Neural progenitor cell (in vitro differentiated cells): ENCODE measurements around the gene EGLN1. TPM values are rescaled to one million over a fixed set of nuclear protein-coding genes. Genes with fewer than 3 reads are reported as not detected.
A peak's percentile ranks its signal among the peaks of the same experiment; 100 is the strongest.

ENCODE experiments used
- DNase-seq: peaks from one replicate; pipeline ENCODE4 v3.0.0-alpha.2; 2016; ENCODE audit warnings: low spot score
- H2AFZ ChIP-seq: fragments of 200-600 bp; sonication (generic); replicated peaks from 2 replicates; pipeline ENCODE4 v1.6.1; 2016; ENCODE audit warnings: antibody characterized with exemption
- H3F3A ChIP-seq: fragments of 200-600 bp; sonication (generic); 2 replicates; pipeline ENCODE4 v1.6.1; 2016; ENCODE audit warnings: antibody characterized with exemption, low read depth
- H3K27ac ChIP-seq: fragments of 200-600 bp; sonication (generic); 2 replicates; pipeline ENCODE4 v1.5.1; 2016; ENCODE audit warnings: mild to moderate bottlenecking
- H3K27me3 ChIP-seq: fragments of 200-600 bp; sonication (generic); 2 replicates; pipeline ENCODE4 v1.6.1; 2016; ENCODE audit warnings: mild to moderate bottlenecking, moderate library complexity
- H3K36me3 ChIP-seq: fragments of 200-600 bp; sonication (generic); 2 replicates; pipeline ENCODE4 v1.5.1; 2016
- H3K4me1 ChIP-seq: fragments of 200-600 bp; sonication (generic); 2 replicates; pipeline ENCODE4 v1.6.1; 2016; ENCODE audit warnings: mixed run types
- H3K4me2 ChIP-seq: fragments of 200-600 bp; sonication (generic); 2 replicates; pipeline ENCODE4 v1.6.1; 2016
- H3K4me3 ChIP-seq: fragments of 200-600 bp; sonication (generic); 2 replicates; pipeline ENCODE4 v1.5.1; 2016
- H3K79me2 ChIP-seq: fragments of 200-600 bp; sonication (generic); 2 replicates; pipeline ENCODE4 v1.6.1; 2016; ENCODE audit warnings: low read depth
- H3K9ac ChIP-seq: fragments of 200-600 bp; sonication (generic); 2 replicates; pipeline ENCODE4 v1.6.1; 2016
- H3K9me3 ChIP-seq: fragments of 200-600 bp; sonication (generic); 2 replicates; pipeline ENCODE4 v1.5.1; 2016; ENCODE audit warnings: low read depth
- H4K20me1 ChIP-seq: fragments of 200-600 bp; sonication (generic); 2 replicates; pipeline ENCODE4 v1.6.1; 2016; ENCODE audit warnings: low read depth
- H3K27ac Mint-ChIP-seq: 3 replicates; pipeline ENCODE4 v1.8.0; 2021; ENCODE audit warnings: mixed read lengths
- H3K27me3 Mint-ChIP-seq: 2 replicates; pipeline ENCODE4 v1.8.0; 2022; ENCODE audit warnings: low read depth, mild to moderate bottlenecking, inconsistent platforms, moderate library complexity, mixed read lengths; ENCODE audit not compliant: insufficient read depth
- H3K36me3 Mint-ChIP-seq: 3 replicates; pipeline ENCODE4 v1.8.0; 2021; ENCODE audit warnings: mixed read lengths
- H3K4me1 Mint-ChIP-seq: 3 replicates; pipeline ENCODE4 v1.8.0; 2021; ENCODE audit warnings: mixed read lengths
- H3K4me3 Mint-ChIP-seq: 3 replicates; pipeline ENCODE4 v1.8.0; 2021; ENCODE audit warnings: mild to moderate bottlenecking, moderate library complexity, mixed read lengths
- H3K9me3 Mint-ChIP-seq: 3 replicates; pipeline ENCODE4 v1.8.0; 2020; ENCODE audit warnings: mixed read lengths
- EZH2 ChIP-seq: fragments of 200-600 bp; sonication (generic); IDR thresholded peaks from 2 replicates; pipeline ENCODE4 v1.6.1; 2017; ENCODE audit warnings: antibody characterized with exemption, mild to moderate bottlenecking, moderate library complexity
- EZH2phosphoT487 ChIP-seq: fragments of 200-600 bp; sonication (generic); IDR thresholded peaks from 2 replicates; pipeline ENCODE4 v1.6.1; 2017; ENCODE audit warnings: antibody characterized with exemption
- total RNA-seq: library from RNA; depleted of rRNA; stranded (reverse); fragments of >200 nt; gene quantifications from 2 replicates; pipeline ENCODE4 v1.2.3, GENCODE V29; 2015; ENCODE audit warnings: low replicate concordance
- TF ChIP-seq, protein P1 (sequence below): fragments of 200-600 bp; sonication (generic); IDR thresholded peaks from 2 replicates; pipeline ENCODE4 v1.5.1; 2017; ENCODE audit warnings: antibody characterized with exemption, mild to moderate bottlenecking

The EGLN1 gene
- total RNA-seq, 1 donor from 2014 or later = 30.3 TPM

DNA sequence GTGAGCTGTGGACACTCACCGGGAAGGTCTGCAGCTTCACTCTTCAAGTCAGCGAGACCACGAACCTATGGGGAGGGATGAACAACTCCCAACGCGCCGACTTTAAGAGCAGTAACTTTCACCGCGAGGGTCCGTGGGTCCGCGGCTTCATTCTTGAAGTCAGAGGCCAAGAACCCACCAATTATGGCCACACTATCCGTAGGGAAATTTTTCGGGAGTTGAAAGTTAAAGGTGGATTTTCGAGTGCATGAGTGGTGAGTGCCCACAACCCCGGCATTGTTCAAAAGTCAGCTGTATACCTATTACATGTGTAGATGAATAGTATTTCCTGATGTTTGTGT, 104.1 kb downstream of the EGLN1 start:
- Histone ChIP-seq H3K36me3 (no peaks in the 10 kb centered on the region), H3K27ac (no peak overlapping the region), H3K9me3 (no peaks in the 10 kb centered on the region), H3K9ac (no peak overlapping the region), H3K79me2 (no peaks in the 10 kb centered on the region), H3K27me3 (no peaks in the 10 kb centered on the region), H3K4me2 (no peak overlapping the region), H4K20me1 (no peaks in the 10 kb centered on the region), H3F3A (no peaks in the 10 kb centered on the region), H2AFZ (no peak overlapping the region), H3K4me3 (no peak overlapping the region), H3K4me1 (no peaks in the 10 kb centered on the region)
- DNase-seq = no peak
- Mint-ChIP-seq H3K9me3 (no peaks in the 10 kb centered on the region), H3K4me3 (no peak overlapping the region), H3K27me3 (peaks cover 5% of the 10 kb centered on the region), H3K36me3 (no peaks in the 10 kb centered on the region), H3K4me1 (no peaks in the 10 kb centered on the region), H3K27ac (no peak overlapping the region)
- no peak for TF ChIP-seq EZH2phosphoT487
- TF ChIP-seq, protein P1, sequence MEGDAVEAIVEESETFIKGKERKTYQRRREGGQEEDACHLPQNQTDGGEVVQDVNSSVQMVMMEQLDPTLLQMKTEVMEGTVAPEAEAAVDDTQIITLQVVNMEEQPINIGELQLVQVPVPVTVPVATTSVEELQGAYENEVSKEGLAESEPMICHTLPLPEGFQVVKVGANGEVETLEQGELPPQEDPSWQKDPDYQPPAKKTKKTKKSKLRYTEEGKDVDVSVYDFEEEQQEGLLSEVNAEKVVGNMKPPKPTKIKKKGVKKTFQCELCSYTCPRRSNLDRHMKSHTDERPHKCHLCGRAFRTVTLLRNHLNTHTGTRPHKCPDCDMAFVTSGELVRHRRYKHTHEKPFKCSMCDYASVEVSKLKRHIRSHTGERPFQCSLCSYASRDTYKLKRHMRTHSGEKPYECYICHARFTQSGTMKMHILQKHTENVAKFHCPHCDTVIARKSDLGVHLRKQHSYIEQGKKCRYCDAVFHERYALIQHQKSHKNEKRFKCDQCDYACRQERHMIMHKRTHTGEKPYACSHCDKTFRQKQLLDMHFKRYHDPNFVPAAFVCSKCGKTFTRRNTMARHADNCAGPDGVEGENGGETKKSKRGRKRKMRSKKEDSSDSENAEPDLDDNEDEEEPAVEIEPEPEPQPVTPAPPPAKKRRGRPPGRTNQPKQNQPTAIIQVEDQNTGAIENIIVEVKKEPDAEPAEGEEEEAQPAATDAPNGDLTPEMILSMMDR = no peak
- no peak for TF ChIP-seq EZH2

DNA sequence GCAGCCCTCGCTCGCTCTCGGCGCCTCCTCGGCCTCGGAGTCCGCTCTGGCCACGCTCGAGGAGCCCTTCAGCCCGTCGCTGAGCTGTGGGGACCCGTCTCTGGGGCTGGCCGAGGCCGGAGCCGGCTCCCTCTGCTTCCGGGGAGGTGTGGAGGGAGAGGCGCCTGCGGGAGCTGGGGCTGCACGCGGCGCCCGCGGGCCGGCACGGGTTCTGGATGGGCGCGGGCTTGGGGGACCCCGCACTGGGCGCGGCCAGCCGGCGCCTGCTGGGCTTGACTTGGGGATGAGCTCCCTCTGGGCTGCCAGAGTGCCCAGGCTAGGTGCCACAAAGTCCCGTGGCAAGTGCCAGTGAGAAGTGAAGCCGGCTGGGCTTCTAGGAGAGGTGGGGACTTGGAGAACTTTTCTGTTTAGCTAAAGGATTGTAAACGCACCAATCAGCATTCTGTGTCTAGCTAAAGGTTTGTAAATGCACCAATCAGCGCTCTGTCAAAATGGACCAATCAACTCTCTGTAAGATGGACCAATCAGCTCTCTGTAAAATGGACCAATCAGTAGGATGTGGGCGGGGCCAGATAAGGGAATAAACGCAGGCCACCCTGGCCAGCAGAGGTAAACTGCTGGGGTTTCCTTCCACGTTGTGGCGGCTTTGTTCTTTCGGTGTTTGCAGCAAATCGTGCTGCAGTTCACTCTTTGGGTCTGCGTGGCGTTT, 104.6 kb downstream of the EGLN1 start:
- no peak overlapping the region for H3K27ac ChIP-seq
- TF ChIP-seq EZH2 (no peak), EZH2phosphoT487 (no peak)
- TF ChIP-seq, protein P1 = no peak
- peaks cover 5% of the 10 kb centered on the region for H3K27me3 Mint-ChIP-seq
- H3K36me3 ChIP-seq = no peaks in the 10 kb centered on the region
- no peaks in the 10 kb centered on the region for H3K27me3 ChIP-seq
- no peak for DNase-seq
- no peaks in the 10 kb centered on the region for H3F3A ChIP-seq
- no peaks in the 10 kb centered on the region for H3K79me2 ChIP-seq
- no peaks in the 10 kb centered on the region for H3K4me1 ChIP-seq
- no peaks in the 10 kb centered on the region for H3K9me3 ChIP-seq
- no peak overlapping the region for H3K9ac ChIP-seq
- H2AFZ ChIP-seq = no peak overlapping the region
- H3K36me3 Mint-ChIP-seq = no peaks in the 10 kb centered on the region
- H3K4me3 Mint-ChIP-seq = no peak overlapping the region
- no peaks in the 10 kb centered on the region for H4K20me1 ChIP-seq
- no peak overlapping the region for H3K4me3 ChIP-seq
- H3K4me2 ChIP-seq = no peak overlapping the region
- H3K27ac Mint-ChIP-seq = no peak overlapping the region
- H3K4me1 Mint-ChIP-seq = no peaks in the 10 kb centered on the region
- no peaks in the 10 kb centered on the region for H3K9me3 Mint-ChIP-seq

DNA sequence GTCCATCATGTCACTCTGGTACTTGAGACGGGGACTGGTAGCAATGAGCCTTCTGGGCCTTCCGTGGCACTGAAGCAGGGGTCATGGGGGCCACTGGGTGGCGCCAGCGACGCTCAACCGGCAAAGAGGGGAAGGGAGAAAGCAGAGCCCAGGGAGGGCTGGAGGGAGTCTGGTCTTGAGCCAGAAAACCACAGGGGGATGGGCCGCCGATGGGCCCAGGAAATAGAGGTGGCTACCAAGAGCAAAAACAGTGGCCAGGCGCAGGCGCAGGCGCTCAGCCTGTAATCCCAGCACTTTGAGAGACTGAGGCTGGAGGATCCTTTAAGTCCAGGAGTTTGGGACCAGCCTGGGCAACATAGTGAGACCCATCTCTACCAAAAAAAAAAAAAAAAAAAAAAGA, 106.2 kb downstream of the EGLN1 start:
- DNase-seq = peak; percentile 65
- no peaks in the 10 kb centered on the region for H3K79me2 ChIP-seq
- no peak overlapping the region for H3K4me3 ChIP-seq
- H3K9me3 ChIP-seq = no peaks in the 10 kb centered on the region
- no peaks in the 10 kb centered on the region for H3K4me1 ChIP-seq
- Mint-ChIP-seq H3K9me3 (no peaks in the 10 kb centered on the region), H3K27ac (no peak overlapping the region), H3K27me3 (peaks cover 3% of the 10 kb centered on the region), H3K4me1 (no peaks in the 10 kb centered on the region), H3K4me3 (no peak overlapping the region), H3K36me3 (no peaks in the 10 kb centered on the region)
- no peak for TF ChIP-seq EZH2
- TF ChIP-seq EZH2phosphoT487 = no peak
- TF ChIP-seq, protein P1 = peak; percentile 70
- no peaks in the 10 kb centered on the region for H3K27me3 ChIP-seq
- no peaks in the 10 kb centered on the region for H3F3A ChIP-seq
- H2AFZ ChIP-seq = no peak overlapping the region
- no peaks in the 10 kb centered on the region for H4K20me1 ChIP-seq
- H3K4me2 ChIP-seq = no peak overlapping the region
- H3K27ac ChIP-seq = no peak overlapping the region
- H3K36me3 ChIP-seq = no peaks in the 10 kb centered on the region
- no peak overlapping the region for H3K9ac ChIP-seq

Other genes with a start within 250 kb of the EGLN1 start
- gene GNPAT, start 181.1 kb downstream of the EGLN1 start, total RNA-seq = 105 and 137 TPM in 2 replicates
- 10.3 and 11.8 TPM in 2 replicates for gene EXOC8, start 84.4 kb downstream of the EGLN1 start, total RNA-seq
- gene SPRTN, start 84.0 kb downstream of the EGLN1 start, total RNA-seq = 18.7 and 21.5 TPM in 2 replicates
- gene TSNAX, start 106.4 kb upstream of the EGLN1 start, total RNA-seq = 38.0 and 61.0 TPM in 2 replicates
- 1.8 and 3.2 TPM in 2 replicates for gene DISC1, start 204.5 kb upstream of the EGLN1 start, total RNA-seq